HepG2 (cell line): ENCODE data around the gene PGAP3. TPM values are rescaled to one million over a fixed set of nuclear protein-coding genes. Genes with fewer than 3 reads are reported as not detected.
A peak's percentile ranks its signal among the peaks of the same experiment; 100 is the strongest.

Source experiments
- ATAC-seq: fragments of 200-7000 bp; cut with Tn5 transposase; 3 replicates; pipeline ENCODE4 v1.9.1; 2020; ENCODE audit warnings: mild to moderate bottlenecking, moderate library complexity
- BruUV-seq: library from RNA; stranded (reverse); fragments of 400-500 nt; replicated peaks from 2 replicates; lab custom pipeline; 2021; lab: Mats Ljungman, UMichigan
- CTCF ChIA-PET: fragments of 300-600 bp; formaldehyde crosslinking; extraction: SDS; loops from one replicate; lab custom pipeline; 2021; ENCODE audit warnings: low total read pairs, inconsistent platforms, low intra/inter-chr PET ratio; lab: Yijun Ruan, JAX
- POLR2A ChIA-PET: fragments of 350-600 bp; sonication (Branson Sonifier 250); formaldehyde crosslinking; loops from one replicate; lab custom pipeline; 2020; ENCODE audit warnings: antibody characterized with exemption, inconsistent platforms; lab: Yijun Ruan, JAX
- DNase-seq: peaks from one replicate; pipeline ENCODE4 v3.0.0-alpha.2; 2015; ENCODE audit warnings: low spot score
- FAIRE-seq: peaks from 3 replicates; lab custom pipeline; 2011; peaks lifted over from hg19 to GRCh38; lab: Jason Lieb, UNC
- H2AFZ ChIP-seq: one replicate; pipeline ENCODE4 v1.6.1; 2011; ENCODE audit warnings: low read length, inconsistent platforms
- H3K27ac ChIP-seq: fragments of 300-600 bp; 3 replicates; pipeline ENCODE4 v1.8.0; 2011; ENCODE audit warnings: mixed run types, mild to moderate bottlenecking, mixed read lengths, low read length, inconsistent platforms; ENCODE audit not compliant: insufficient read depth; ENCODE audit errors: extremely low read length
- H3K27me3 ChIP-seq, 2 experiments: fragments of 200-600 bp in 1 of 2; 2 replicates in 1 of 2; 3 replicates in 1 of 2; pipeline versions ENCODE4 v1.6.0 to v1.8.0; 2011; ENCODE audit warnings: low read length in 2 of 2, mild to moderate bottlenecking in 2 of 2, moderate library complexity in 2 of 2, inconsistent platforms in 1 of 2; ENCODE audit not compliant: insufficient read depth in 2 of 2, control insufficient read depth in 1 of 2
- H3K36me3 ChIP-seq, 2 experiments: fragments of 200-600 bp in 1 of 2; replicated peaks in 1 of 2; 2 replicates in 1 of 2; 3 replicates in 1 of 2; pipeline versions ENCODE4 v1.5.1 to v1.8.0; 2011; ENCODE audit warnings: low read length in 2 of 2, inconsistent platforms in 1 of 2; ENCODE audit not compliant: insufficient read depth in 2 of 2, control insufficient read depth in 1 of 2
- H3K4me1 ChIP-seq: 2 replicates; pipeline ENCODE4 v1.5.1; 2012; ENCODE audit warnings: low read length, inconsistent platforms; ENCODE audit not compliant: insufficient read depth
- H3K4me2 ChIP-seq: 2 replicates; pipeline ENCODE4 v1.6.0; 2011; ENCODE audit warnings: low read depth, low read length, inconsistent platforms
- H3K4me3 ChIP-seq, 3 experiments: fragments of 200-600 bp in 1 of 3; sonication (generic), shearing (Covaris generic) in 1 of 3; replicated peaks in 1 of 3; 2 replicates each; pipeline ENCODE4 v1.5.1; 2011 to 2016; ENCODE audit warnings: low read length in 3 of 3, inconsistent platforms in 2 of 3, low read depth in 2 of 3, mild to moderate bottlenecking in 2 of 3, control low read depth in 1 of 3, mixed read lengths in 1 of 3; ENCODE audit not compliant: insufficient read depth in 1 of 3
- H3K79me2 ChIP-seq: one replicate; pipeline ENCODE4 v1.6.1; 2011; ENCODE audit warnings: low read length, inconsistent platforms; ENCODE audit not compliant: insufficient read depth
- H3K9ac ChIP-seq: 2 replicates; pipeline ENCODE4 v1.6.0; 2011; ENCODE audit warnings: mild to moderate bottlenecking, low read depth, low read length, inconsistent platforms; ENCODE audit not compliant: insufficient read depth
- H3K9me3 ChIP-seq: 2 replicates; pipeline ENCODE4 v1.5.1; 2012; ENCODE audit warnings: mild to moderate bottlenecking, low read length
- H4K20me1 ChIP-seq: 2 replicates; pipeline ENCODE4 v1.6.0; 2011; ENCODE audit warnings: inconsistent platforms, mild to moderate bottlenecking, low read length, moderate library complexity; ENCODE audit not compliant: insufficient read depth
- CSRNP2 ChIP-seq: sonication (generic); formaldehyde crosslinking; conservative IDR thresholded peaks from 2 replicates; pipeline ENCODE4 v1.8.0; 2022; ENCODE audit warnings: low read depth, missing genetic modification reagents
- DMAP1 ChIP-seq: IDR thresholded peaks from 2 replicates; pipeline ENCODE4 v1.6.1; 2016
- HOXA3 ChIP-seq: sonication (generic); formaldehyde crosslinking; IDR thresholded peaks from 2 replicates; pipeline ENCODE4 v1.5.0; 2020; ENCODE audit warnings: missing genetic modification reagents
- KDM5A ChIP-seq: fragments of 200-600 bp; sonication (generic); IDR thresholded peaks from 2 replicates; pipeline ENCODE4 v1.7.0; 2018; ENCODE audit warnings: antibody characterized with exemption, mild to moderate bottlenecking, low read length, borderline replicate concordance
- MBNL3 ChIP-seq: fragments of 250-450 bp; sonication (Bioruptor Pico); conservative IDR thresholded peaks from 2 replicates; pipeline ENCODE4 v1.8.0; 2022; ENCODE audit warnings: mild to moderate bottlenecking, inconsistent platforms
- MIER3 ChIP-seq: IDR thresholded peaks from 2 replicates; pipeline ENCODE4 v1.6.1; 2016; ENCODE audit warnings: missing compliant biosample characterization, borderline replicate concordance
- NAIF1 ChIP-seq: sonication (generic); formaldehyde crosslinking; IDR thresholded peaks from 2 replicates; pipeline ENCODE4 v1.5.0; 2020; ENCODE audit warnings: mild to moderate bottlenecking, missing genetic modification reagents, borderline replicate concordance
- NFYB ChIP-seq: sonication (generic); formaldehyde crosslinking; IDR thresholded peaks from 2 replicates; pipeline ENCODE4 v1.4.0; 2020; ENCODE audit warnings: missing genetic modification reagents
- ONECUT2 ChIP-seq: sonication (generic); formaldehyde crosslinking; IDR thresholded peaks from 2 replicates; pipeline ENCODE4 v1.4.0; 2020; ENCODE audit warnings: missing genetic modification reagents
- PAX8 ChIP-seq: sonication (generic); formaldehyde crosslinking; IDR thresholded peaks from 2 replicates; pipeline ENCODE4 v1.8.0; 2022; ENCODE audit warnings: mild to moderate bottlenecking, missing genetic modification reagents, borderline replicate concordance
- POLR2A ChIP-seq, 2 experiments: IDR thresholded peaks; 2 replicates each; pipeline ENCODE4 v1.6.1; 2011; ENCODE audit warnings: low read depth in 2 of 2, low read length in 2 of 2, mild to moderate bottlenecking in 1 of 2, moderate library complexity in 1 of 2; ENCODE audit not compliant: insufficient read depth in 1 of 2
- RCOR2 ChIP-seq: IDR thresholded peaks from 2 replicates; pipeline ENCODE4 v1.6.1; 2016; ENCODE audit warnings: missing biosample characterization, missing genetic modification reagents
- SMAD1 ChIP-seq: sonication (generic); formaldehyde crosslinking; IDR thresholded peaks from 2 replicates; pipeline ENCODE4 v1.4.0; 2020; ENCODE audit warnings: missing genetic modification reagents, low read depth, mild to moderate bottlenecking, borderline replicate concordance
- SNAPC5 ChIP-seq: sonication (generic); formaldehyde crosslinking; IDR thresholded peaks from 2 replicates; pipeline ENCODE4 v1.8.1; 2023; ENCODE audit warnings: mild to moderate bottlenecking, missing genetic modification reagents, borderline replicate concordance
- SYNCRIP ChIP-seq: fragments of 200-400 bp; formaldehyde crosslinking; IDR thresholded peaks from 2 replicates; pipeline ENCODE4 v1.6.1; 2018; ENCODE audit warnings: mild to moderate bottlenecking, low read depth, low read length; ENCODE audit not compliant: insufficient read depth
- ZBTB42 ChIP-seq: sonication (generic); formaldehyde crosslinking; IDR thresholded peaks from 2 replicates; pipeline ENCODE4 v1.5.0; 2020; ENCODE audit warnings: mild to moderate bottlenecking, missing genetic modification reagents
- ZNF124 ChIP-seq: sonication (generic); formaldehyde crosslinking; IDR thresholded peaks from 2 replicates; pipeline ENCODE4 v1.4.0; 2020; ENCODE audit warnings: missing genetic modification reagents
- ZNF331 ChIP-seq: sonication (generic); formaldehyde crosslinking; IDR thresholded peaks from 2 replicates; pipeline ENCODE4 v1.4.0; 2020; ENCODE audit warnings: missing genetic modification reagents
- ZNF496 ChIP-seq: sonication (generic); formaldehyde crosslinking; IDR thresholded peaks from 2 replicates; pipeline ENCODE4 v1.8.1; 2023; ENCODE audit warnings: mild to moderate bottlenecking, moderate library complexity, missing genetic modification reagents; ENCODE audit not compliant: insufficient replicate concordance
- ZNF570 ChIP-seq: sonication (generic); formaldehyde crosslinking; IDR thresholded peaks from 2 replicates; pipeline ENCODE4 v1.4.0; 2020; ENCODE audit warnings: mild to moderate bottlenecking, missing genetic modification reagents, borderline replicate concordance
- ZNF577 ChIP-seq: sonication (generic); formaldehyde crosslinking; IDR thresholded peaks from 2 replicates; pipeline ENCODE4 v1.4.0; 2020; ENCODE audit warnings: mild to moderate bottlenecking, low read depth, missing genetic modification reagents, borderline replicate concordance
- ZNF605 ChIP-seq: sonication (generic); formaldehyde crosslinking; IDR thresholded peaks from 2 replicates; pipeline ENCODE4 v1.8.0; 2022; ENCODE audit warnings: mild to moderate bottlenecking, missing genetic modification reagents
- ZNF766 ChIP-seq: sonication (generic); formaldehyde crosslinking; IDR thresholded peaks from 2 replicates; pipeline ENCODE4 v1.5.0; 2020; ENCODE audit warnings: missing genetic modification reagents, borderline replicate concordance
- ZNF891 ChIP-seq: sonication (generic); formaldehyde crosslinking; IDR thresholded peaks from 2 replicates; pipeline ENCODE4 v1.5.0; 2020; ENCODE audit warnings: mild to moderate bottlenecking, missing genetic modification reagents
- WGBS: methylation state at CpG from one replicate; pipeline ENCODE4 v1.1.6; 2017; ENCODE audit warnings: low lambda C conversion rate; 5-methylcytosine and 5-hydroxymethylcytosine counted together
- in situ Hi-C: cut with HindIII; loops from 2 replicates; pipeline ENCODE4 v1.10.0; 2017; ENCODE audit warnings: low pct_unique_long_range_greater_than_20kb; ENCODE audit not compliant: extremely low pct_ligation_motif_present
- intact Hi-C: fragments of 100-400 bp; cut with micrococcal nuclease; formaldehyde crosslinking; loops from one replicate; pipeline ENCODE4 v1.10.0; 2022; ENCODE audit not compliant: unreplicated experiment
- polyA plus RNA-seq, 8 experiments: library from polyadenylated mRNA; depleted of rRNA in 3 of 8; stranded (reverse) in 7 of 8; unstranded in 1 of 8; fragments of >200 nt; fragmentation: Illumina TruSeq in 4 of 8; extraction: Trizol in 4 of 8; gene quantifications; 2 replicates each; pipeline versions ENCODE4 v1.2.1 to v1.2.3, GENCODE V29; 2011 to 2016; ENCODE audit warnings: low read depth in 4 of 8, missing spikeins in 1 of 8, mixed read lengths in 1 of 8; ENCODE audit not compliant: insufficient read depth in 1 of 8
- total RNA-seq, 5 experiments: library from RNA; depleted of rRNA; stranded (reverse); fragments of >200 nt; fragmentation: Illumina TruSeq; extraction: Trizol; gene quantifications; 2 replicates each; pipeline ENCODE4 v1.2.3, GENCODE V29; 2016; ENCODE audit warnings: low read depth in 1 of 5

PGAP3 gene
- total and polyA plus RNA-seq, 2 of the 13 experiments (the other 11 are each of a cell fraction or from before 2014, with no cell fraction given) = 11.9 to 14.6 TPM

- peak; percentile 53; the same call in 1 of the 2 replicates for TF ChIP-seq ZBTB42 (CRISPR knock-in tag)
- TF ChIP-seq ZNF577 (CRISPR knock-in tag) = 0 out of 2 replicates have a peak, but pooled peaks have one; percentile 50
- TF ChIP-seq SMAD1 = 0 out of 2 replicates have a peak, but pooled peaks have one; percentile 42
- 0 out of 2 replicates have a peak, but pooled peaks have one; percentile 69 for TF ChIP-seq PAX8
- TF ChIP-seq DMAP1 = no peak
- no peak for TF ChIP-seq ZNF124 (CRISPR knock-in tag)
- 0 out of 4 replicates have a peak, but pooled peaks of 1 of the 2 experiments have one; percentile 12 for TF ChIP-seq POLR2A (IDR thresholded peaks at IDR 0.05; ENCODE audit: insufficient read depth in 1 of 2, low read depth in 2 of 2, low read length in 2 of 2)
- TF ChIP-seq MBNL3 (CRISPR knock-in tag) = no peak
- no peak for TF ChIP-seq ZNF891 (CRISPR knock-in tag)
- no peak for TF ChIP-seq ZNF570 (CRISPR knock-in tag)
- 0 out of 2 replicates have a peak, but pooled peaks have one; percentile 7 for TF ChIP-seq SNAPC5 (CRISPR knock-in tag)
- no peak for TF ChIP-seq CSRNP2 (CRISPR knock-in tag)
These were observed 598 bp upstream of the PGAP3 start (continued) for GRCh38 chr17:39688475-39688835.

GRCh38 chr17:39687101-39687545 lies 734 bp downstream of the PGAP3 start:
- 2% methylated on average over 6 of the region's 6 CpGs for WGBS
- Histone ChIP-seq H3K27ac (peak overlapping the region; percentile 88), H3K9me3 (no peaks in the 10 kb centered on the region), H4K20me1 (no peaks in the 10 kb centered on the region), H3K9ac (peak overlapping the region; percentile 83), H3K4me3 (peak overlapping the region; percentile 72 to 76 (median 74)), H3K27me3 (no peaks in the 10 kb centered on the region; a peak in 1 of 5 replicates), H3K36me3 (peaks cover 0 to 2% of the 10 kb centered on the region in 2 experiments; a peak in 2 of 5 replicates), H2AFZ (peak overlapping the region; percentile 17), H3K79me2 (no peaks in the 10 kb centered on the region), H3K4me2 (peak overlapping the region; percentile 94), H3K4me1 (peaks cover 26% of the 10 kb centered on the region)
- BruUV-seq = TSS peak; percentile 84
- no peak for DNase-seq
- FAIRE-seq = peak; percentile 43
- CTCF ChIA-PET = no interaction called here
- intact Hi-C loops = loop anchor here (1.0 kb wide), 1 partner anchor 8 kb away; no protein-coding TSS in a partner anchor
- in situ Hi-C loops = no loop called here
- ATAC-seq = peak; percentile 6
- POLR2A ChIA-PET = interaction anchor here (1.0 to 4.9 kb wide), 11 partner anchors 9 to 487 kb away, joined by 3 to 118 read pairs (median 25); partner anchors contain the start of genes ERBB2, MIEN1, PNMT and RPL19
- peak; percentile 61 for TF ChIP-seq ZNF605 (CRISPR knock-in tag)
- peak; percentile 66; the same call in 1 of the 2 replicates for TF ChIP-seq ZNF331 (CRISPR knock-in tag)
- TF ChIP-seq SYNCRIP = no peak
- TF ChIP-seq MIER3 (CRISPR knock-in tag) = 0 out of 2 replicates have a peak, but pooled peaks have one; percentile 51
- TF ChIP-seq KDM5A = no peak
- TF ChIP-seq RCOR2 = peak; percentile 54
- no peak for TF ChIP-seq SNAPC5 (CRISPR knock-in tag)
- TF ChIP-seq ZNF766 (CRISPR knock-in tag) = no peak
- no peak for TF ChIP-seq NFYB
- TF ChIP-seq NAIF1 (CRISPR knock-in tag) = peak; percentile 7; the same call in 1 of the 2 replicates
- peak; percentile 81 for TF ChIP-seq ONECUT2 (CRISPR knock-in tag)
- TF ChIP-seq HOXA3 (CRISPR knock-in tag) = peak; percentile 58; the same call in 1 of the 2 replicates
- TF ChIP-seq ZNF496 = no peak
